IPS-NIHi7 (cell line): Measurements from ENCODE around the gene CROCC2.

ENCODE experiments used
- DNase-seq: peaks from one replicate; pipeline ENCODE4 v3.0.0; 2012; ENCODE audit warnings: mixed read lengths; ENCODE audit errors: extremely low spot score

The CROCC2 gene

DNA sequence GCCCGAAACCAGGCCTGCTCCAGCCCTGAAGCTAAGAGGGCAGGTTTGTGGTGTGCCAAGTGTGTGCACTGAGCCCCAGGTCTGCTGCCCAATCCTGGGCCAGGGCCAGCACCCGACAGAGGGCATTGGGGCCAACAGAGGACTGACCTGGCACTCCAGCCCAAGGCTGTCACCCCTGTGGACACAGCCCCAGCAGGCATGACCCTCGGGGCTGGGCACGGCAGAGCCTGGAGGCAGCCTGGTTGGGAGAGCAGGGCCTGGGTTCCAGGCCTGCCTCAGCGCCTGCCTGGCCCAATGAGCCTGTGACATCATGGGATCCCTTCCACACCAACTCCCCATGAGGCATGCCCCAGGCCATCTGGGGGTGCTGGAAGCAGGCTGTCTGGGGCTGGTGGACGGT, 81.5 kb downstream of the CROCC2 start:
- DNase-seq: no peak

- DNase-seq: no peak
Observed at GRCh38 chr2:240988146-240988545, 82.0 kb downstream of the CROCC2 start.

- DNase-seq: no peak
Observed at GRCh38 chr2:240988571-240989271, 82.6 kb downstream of the CROCC2 start.

GRCh38 chr2:240989451-240990265, 83.5 kb downstream of the CROCC2 start:
- DNase-seq: peak; percentile 62

GRCh38 chr2:240990266-240990529, 84.1 kb downstream of the CROCC2 start:
- no peak for DNase-seq

DNA sequence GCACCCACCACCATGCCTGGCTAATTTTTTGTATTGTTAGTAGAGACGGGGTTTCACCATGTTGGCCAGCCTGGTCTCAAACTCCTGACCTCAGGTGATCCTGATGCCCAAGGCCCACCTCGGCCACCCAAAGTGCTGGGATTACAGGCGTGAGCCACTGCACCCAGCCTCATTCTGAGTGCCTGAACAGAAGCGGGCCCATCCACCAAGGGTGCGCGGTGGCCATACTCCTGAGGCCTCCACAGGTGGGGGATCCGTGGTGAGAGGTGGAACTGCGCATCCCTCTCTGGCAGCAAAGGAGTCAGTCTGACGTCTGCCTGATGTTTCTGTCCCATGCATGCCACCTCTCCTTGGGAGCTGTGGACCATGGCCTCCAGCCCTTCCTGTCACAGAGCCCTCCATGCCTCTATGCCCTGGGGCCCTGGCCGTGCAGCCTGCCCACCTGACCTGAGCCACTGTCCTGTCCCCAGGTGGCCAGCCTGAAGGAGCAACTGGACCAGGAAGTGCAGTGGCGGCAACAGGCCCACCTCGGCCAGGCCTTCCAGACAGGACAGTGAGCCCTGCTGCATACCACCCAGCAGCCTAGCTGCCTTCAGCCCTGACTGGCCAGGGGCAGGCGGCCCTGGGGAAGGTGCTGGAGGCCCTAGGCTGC, 84.7 kb downstream of the CROCC2 start:
- DNase-seq: no peak

GRCh38 chr2:240991378-240992263, 85.5 kb downstream of the CROCC2 start:
- DNase-seq: no peak

- DNase-seq: no peak
Observed at GRCh38 chr2:240992572-240993291, 86.6 kb downstream of the CROCC2 start.

DNA sequence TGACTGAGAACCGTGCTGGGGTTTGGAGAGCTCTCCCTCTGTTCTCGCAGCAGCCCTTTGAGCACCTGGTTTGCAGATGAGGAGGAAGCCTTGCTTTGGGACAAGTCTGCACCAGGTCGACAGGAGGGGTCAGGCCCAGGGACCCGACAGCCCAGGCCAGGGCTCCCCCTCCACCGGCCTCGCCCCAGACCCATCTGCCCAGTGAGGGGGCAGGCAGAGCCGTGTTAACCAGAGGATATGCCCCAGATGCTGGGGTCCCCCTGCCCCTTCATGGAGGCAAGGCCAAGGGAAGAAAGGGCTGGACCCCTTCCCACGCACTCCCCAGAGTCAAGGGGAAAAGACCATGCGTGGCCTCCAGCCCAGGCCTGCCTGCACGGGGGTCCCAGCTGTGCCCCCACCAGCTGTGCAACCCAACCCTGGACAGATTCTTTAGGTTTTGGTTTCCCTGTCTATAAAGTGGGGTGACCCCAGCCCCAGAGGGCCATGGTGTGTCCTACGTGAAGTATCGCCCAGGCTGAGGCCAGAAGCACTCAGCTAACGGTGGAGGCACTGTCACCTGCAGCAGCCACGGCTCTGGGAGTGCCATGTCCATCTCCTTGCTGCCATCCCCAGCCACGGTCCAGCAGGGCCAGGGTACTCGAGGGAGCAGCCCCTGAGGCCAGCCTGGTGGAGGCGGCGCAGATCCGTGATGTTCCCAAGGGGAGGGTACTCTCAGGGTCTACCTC, 87.5 kb downstream of the CROCC2 start:
- DNase-seq: no peak

DNA sequence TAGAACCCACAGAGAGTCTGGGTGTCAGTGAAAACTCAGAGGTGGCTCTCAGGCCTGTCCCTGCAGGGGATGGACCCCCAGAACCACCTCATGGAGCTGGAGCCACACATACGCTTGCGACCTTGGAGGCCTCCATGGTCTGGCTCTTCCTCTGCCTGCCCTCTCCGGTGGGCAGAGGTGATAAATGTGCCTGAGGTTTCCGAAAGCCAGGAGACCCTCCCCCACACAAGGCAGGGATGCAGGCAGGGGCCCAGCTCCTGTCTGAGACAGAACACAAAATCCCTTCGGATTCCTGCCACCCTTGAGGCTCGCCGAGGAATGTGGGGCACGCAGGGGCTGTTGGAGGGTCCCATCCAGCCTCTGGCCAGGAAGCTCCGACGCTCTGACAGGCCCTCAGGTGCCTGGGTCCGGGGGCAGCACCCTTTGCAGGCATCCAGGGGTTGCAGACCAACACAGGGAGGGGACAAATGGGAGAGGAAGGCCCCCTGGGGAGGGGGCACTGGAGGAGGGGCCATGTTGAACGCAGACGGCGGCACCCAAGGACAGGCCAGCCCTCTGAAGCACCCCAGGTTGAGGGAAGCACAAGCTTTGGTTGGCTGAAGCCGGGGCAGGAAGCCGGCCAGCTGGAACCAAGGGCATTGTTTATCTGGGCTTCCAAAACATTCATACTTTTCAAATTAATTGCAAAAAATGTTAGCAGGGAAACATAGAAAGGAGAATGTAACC, 88.2 kb downstream of the CROCC2 start:
- DNase-seq: no peak

DNA sequence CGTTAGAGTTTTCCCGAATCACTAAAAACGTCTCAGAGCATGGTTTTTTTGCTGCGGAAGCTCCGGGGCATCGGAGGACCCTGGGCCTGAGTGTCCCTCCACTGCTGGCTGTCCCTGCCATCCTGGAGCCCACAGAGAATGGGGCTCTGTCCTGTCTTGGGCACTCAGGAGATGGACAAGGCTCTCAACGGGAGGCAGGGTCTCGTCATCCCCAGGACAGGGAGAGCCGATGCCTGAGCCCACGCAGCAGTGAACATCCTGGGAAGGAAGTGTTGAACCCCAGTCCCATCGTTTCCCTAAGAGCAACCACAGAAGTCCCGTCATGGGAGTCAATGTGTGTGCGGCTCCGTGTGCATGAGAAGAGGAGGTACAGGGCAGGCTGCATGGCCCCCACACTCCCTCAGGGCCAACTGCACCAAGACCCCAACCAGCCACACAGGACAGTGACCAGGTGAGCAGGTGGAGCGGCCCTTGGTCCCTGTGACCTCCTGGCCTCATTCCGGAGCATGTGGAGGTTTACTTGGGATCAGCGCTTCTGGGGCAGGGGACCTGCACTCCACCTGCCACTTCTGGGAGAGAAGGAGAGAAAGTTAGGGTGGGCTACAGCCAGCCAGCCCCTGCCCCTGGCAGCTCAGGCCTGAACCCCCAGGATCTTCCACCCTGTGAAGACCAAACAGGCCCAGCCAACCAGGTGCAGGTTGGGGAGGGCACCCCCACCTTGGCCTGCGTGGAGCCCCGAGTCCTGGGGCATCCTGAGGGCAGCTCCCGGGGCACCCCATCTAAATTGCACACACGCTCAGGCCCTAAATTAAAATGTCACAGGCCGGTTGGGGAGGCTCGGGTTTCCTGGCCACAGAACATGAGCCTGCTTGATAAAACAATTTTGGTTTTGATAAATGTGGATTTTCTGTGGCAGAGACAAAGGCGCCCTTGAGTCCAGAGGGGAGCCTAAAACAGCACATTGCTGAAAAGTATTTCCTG, 89.2 kb downstream of the CROCC2 start:
- no peak for DNase-seq

DNA sequence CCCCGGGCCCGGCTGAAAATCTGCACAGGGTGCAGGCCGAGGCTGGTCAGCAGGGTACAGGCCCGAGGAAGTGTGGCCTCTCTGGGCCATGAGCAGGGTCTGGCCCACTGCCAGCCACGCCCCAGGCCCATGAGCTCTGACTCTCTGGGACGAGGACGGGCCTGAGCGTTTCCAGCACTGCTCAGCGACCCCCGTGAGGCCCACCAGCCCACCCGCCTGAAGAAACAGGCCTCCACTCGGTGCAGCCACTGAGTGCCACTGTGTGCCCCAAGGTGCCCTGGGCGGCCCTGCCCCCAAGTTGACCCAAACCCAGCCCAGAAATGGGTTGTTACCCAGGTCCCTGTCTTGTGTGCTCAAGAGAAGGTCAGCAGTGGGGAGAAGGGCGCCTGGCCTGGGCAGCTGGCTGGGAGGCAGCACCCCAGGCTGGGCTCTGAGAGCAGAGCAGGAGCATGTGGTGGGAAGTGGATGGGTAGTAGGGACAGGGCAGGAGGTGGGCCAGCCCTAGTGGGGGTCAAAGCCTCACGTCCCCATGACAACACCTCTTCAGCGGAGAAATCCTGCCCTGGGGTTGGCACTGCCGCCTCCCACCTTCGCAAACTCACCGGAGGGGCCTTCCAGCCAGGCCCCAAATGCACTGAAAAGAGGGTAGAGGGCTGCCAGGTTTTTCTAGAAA, 90.2 kb downstream of the CROCC2 start:
- DNase-seq: no peak

DNA sequence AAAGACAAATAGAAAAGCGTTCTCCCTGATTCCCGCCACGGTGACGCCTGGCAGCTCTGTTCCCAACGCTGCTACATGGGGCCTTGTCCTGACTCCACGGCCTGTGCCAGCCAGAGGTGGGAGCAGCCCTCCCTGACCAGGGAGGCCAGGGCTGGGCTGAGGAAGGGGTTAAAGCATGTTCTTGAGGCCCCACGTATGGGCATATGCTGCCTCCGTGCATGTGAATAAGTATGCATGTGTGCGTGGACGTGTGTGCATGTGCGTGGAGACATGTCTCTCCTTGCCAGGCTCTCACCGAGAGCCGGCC, 90.7 kb downstream of the CROCC2 start:
- no peak for DNase-seq

DNA sequence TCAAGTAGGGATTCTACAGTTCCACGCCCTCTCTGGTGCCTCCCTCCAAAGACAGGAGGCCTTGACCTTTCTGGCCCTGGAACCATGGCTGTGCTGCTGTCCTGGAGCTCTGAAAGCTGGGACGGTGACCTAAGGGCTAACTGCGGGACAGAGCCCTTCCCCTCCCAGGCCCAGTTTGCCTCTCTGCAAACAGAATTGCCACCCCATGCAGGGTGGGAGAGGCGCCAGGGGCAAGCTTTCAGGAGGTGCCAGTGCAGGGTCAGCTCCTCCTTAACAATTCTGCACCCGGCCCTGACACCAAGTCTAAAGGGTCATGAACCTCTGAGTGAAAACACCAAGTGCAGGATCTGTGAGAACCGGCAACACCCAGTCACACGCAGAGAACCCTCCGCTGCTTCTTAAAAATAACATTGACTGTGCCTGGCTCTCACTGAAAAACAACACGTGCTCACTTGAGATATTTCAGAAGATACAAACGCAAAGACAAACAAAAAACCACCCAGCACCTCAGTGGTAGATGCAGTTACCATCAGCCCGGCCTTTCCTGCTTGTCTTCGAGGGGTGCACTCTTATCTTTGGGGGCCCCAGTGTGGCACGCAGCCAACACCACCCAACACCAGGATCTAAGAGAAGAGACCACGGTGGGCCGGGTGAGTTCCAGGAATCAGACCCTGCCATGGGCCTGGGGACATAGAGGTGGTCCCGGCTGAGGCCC, 91.2 kb downstream of the CROCC2 start:
- DNase-seq: no peak

DNA sequence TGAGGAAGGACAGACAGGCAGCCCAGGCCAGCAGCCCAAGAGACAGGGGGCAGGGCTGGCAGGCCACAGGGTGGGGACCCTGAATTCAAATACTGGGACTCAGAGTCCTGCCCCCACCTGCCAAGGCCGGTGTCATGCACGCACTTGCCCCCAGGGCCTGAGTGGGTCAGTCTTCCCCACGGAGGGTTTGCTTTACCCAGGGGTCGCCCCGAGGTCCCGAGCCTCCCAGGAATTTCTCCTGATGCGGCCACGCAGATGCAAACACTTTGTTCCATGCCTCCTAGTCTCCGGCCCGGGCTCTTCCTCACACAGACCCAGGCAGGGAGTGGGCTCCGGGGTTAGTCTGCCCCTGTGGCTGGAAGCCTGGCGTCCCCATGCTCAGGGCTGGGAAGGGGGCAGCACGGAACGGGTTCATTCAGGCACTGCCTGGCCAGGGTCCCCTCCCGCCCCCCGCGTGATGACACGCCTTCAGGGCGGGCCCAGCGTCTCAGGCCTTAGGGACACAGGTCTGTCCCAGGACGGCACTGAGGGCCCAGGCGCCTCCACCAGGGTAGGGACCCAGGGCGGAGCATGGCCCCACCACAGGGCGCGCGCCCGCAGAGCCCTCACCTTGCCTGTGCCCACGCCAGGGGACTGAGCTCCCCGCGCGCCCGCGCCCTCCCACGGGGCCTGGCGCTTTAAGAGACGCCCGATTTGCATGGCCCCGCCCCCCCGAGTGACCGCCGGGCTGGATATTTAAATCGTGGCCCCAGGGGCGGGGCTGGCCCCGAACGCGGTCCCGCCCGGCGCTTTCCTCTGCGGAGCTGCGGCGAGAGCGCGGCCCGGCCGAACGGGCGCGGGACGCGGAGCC, 91.9 kb downstream of the CROCC2 start, which contains the start of gene SNED1:
Gene SNED1 (plus strand): TSS at position 763 of the 850 bp plus-strand sequence. CDS start 220 bp downstream, outside the sequence.
- DNase-seq: peak; percentile 86

GRCh38 chr2:240998706-240998994, 92.5 kb downstream of the CROCC2 start:
- DNase-seq: no peak
